Heart right ventricle (tissue), 16 donors: ENCODE measurements around the gene ZNF710. TPM values are rescaled to one million over a fixed set of nuclear protein-coding genes. Genes with fewer than 3 reads are reported as not detected.

Source experiments
- ATAC-seq, 8 donors: fragments of 200-7000 bp; cut with Tn5 transposase; one replicate each; pipeline ENCODE4 v1.9.1; 2020; ENCODE audit warnings: mild to moderate bottlenecking in 8 of 8, moderate library complexity in 8 of 8, moderate number of reproducible peaks in 1 of 8
- DNase-seq, 2 donors: peaks; one replicate each; pipeline ENCODE4 v3.0.0-alpha.2; 2020
- H3K27ac ChIP-seq, 10 donors: fragments of 200-600 bp; sonication (generic) in 2 of 10; one replicate each; pipeline versions ENCODE4 v1.5.0 to v1.8.0; 2020 to 2022; ENCODE audit warnings: mild to moderate bottlenecking in 3 of 10
- H3K27me3 ChIP-seq, 7 donors: fragments of 200-600 bp; one replicate each; pipeline ENCODE4 v1.8.0; 2021 to 2022; ENCODE audit warnings: mild to moderate bottlenecking in 2 of 7
- H3K36me3 ChIP-seq, 9 donors: fragments of 200-600 bp; sonication (generic) in 1 of 9; one replicate each; pipeline versions ENCODE4 v1.5.0 to v1.8.0; 2020 to 2022; ENCODE audit warnings: mild to moderate bottlenecking in 2 of 9
- H3K4me1 ChIP-seq, 9 donors: fragments of 200-600 bp; sonication (generic) in 1 of 9; one replicate each; pipeline versions ENCODE4 v1.5.0 to v1.8.0; 2020 to 2022; ENCODE audit warnings: mild to moderate bottlenecking in 4 of 9
- H3K4me3 ChIP-seq, 10 donors: fragments of 200-600 bp; sonication (generic) in 2 of 10; one replicate each; pipeline versions ENCODE4 v1.5.0 to v1.8.0; 2020 to 2022; ENCODE audit warnings: mild to moderate bottlenecking in 7 of 10, moderate library complexity in 2 of 10
- H3K9me3 ChIP-seq, 11 donors: fragments of 200-600 bp in 10 of 11; sonication (generic) in 2 of 11; one replicate each; pipeline versions ENCODE4 v1.5.0 to v1.8.0; 2013 to 2022; ENCODE audit warnings: mild to moderate bottlenecking in 2 of 11, control low read depth in 1 of 11, moderate library complexity in 1 of 11
- WGBS, 2 donors: extraction: QIAGEN DNeasy Blood & Tissue Kit; methylation state at CpG; one replicate each; pipeline ENCODE4 v1.1.7; 2013; ENCODE audit warnings: inconsistent platforms in 1 of 2; 5-methylcytosine and 5-hydroxymethylcytosine counted together
- intact Hi-C, 10 donors: fragments of 100-400 bp; cut with DNase I; formaldehyde crosslinking; loops; one replicate each; pipeline versions ENCODE4 v1.11.1 to v1.14.2; 2022
- microRNA-seq, 2 donors: library from miRNA; unstranded; fragments of <30 nt; microRNA quantifications; one replicate each; pipeline ENCODE4 v1.2.0, GENCODE V29; 2021
- polyA plus RNA-seq, 2 donors: library from polyadenylated mRNA; stranded (reverse); fragments of 200-250 nt; gene quantifications; one replicate each; pipeline ENCODE4 v1.2.3, GENCODE V29; 2013
- total RNA-seq, 10 donors: library from RNA; stranded (reverse); fragmentation: NEBNext Ultra II Directional in 3 of 10; extraction: Animal tissue kit (Norgen Biotek cat#: 25700) in 3 of 10; gene quantifications; one replicate each; pipeline versions ENCODE4 v1.2.1 to v1.2.4, GENCODE V29; 2021 to 2023
- TF ChIP-seq, protein P1 (sequence below), 9 donors: fragments of 200-600 bp; sonication (generic) in 2 of 9; IDR thresholded peaks; one replicate each; pipeline versions ENCODE4 v1.5.0 to v1.8.0; 2021 to 2022; ENCODE audit warnings: antibody characterized with exemption in 9 of 9, mild to moderate bottlenecking in 5 of 9, moderate library complexity in 1 of 9
- donor health status: Arrhythmogenic right ventricular cardiomyopathy.
- donor health status: ischemic (EF 13 %, LVEDD 7.1; RV severe dilation, severe dysfunction).
- donor health status: healthy with polysubstance abuse.
- donor health status: DM: no; HTN: yes; CAD: no.
- donor health status: DM: no; HTN: no; CAD: no.
- donor health status: ischemic (EF 25% LVEDD 6.9; RV normal size, moderate dysfunction).
- donor health status: ischemic (EF 25% LVEDD 5.7; RV mildly dilated, moderate dysfunction).
- donor health status: healthy.
- donor health status: DM: yes; HTN: yes; CAD: no.
- donor health status: Ischemic cardiomyopathy.
- donor health status: ischemic (EF 35%, LVEDD 5.7; RV mildly dilated, moderate dysfunction).
- donor health status: nonischemic (EF 11% LVEDD 7.7; RV severe dilation, severe dysfunction).
- donor health status: DM: yes; HTN: yes; CAD: no.
- donor health status: PGD.
- donor health status: ischemic (EF 29% LVEDD 5.4; RV normal size, mild dysfunction).
- donor health status: nonischemic (EF 23%, LVEDD 6.1; RV moderate dilation, normal function).

Gene ZNF710
- total and polyA plus RNA-seq, 12 donors: 2.8 to 19.8 (median 3.9) TPM

DNA sequence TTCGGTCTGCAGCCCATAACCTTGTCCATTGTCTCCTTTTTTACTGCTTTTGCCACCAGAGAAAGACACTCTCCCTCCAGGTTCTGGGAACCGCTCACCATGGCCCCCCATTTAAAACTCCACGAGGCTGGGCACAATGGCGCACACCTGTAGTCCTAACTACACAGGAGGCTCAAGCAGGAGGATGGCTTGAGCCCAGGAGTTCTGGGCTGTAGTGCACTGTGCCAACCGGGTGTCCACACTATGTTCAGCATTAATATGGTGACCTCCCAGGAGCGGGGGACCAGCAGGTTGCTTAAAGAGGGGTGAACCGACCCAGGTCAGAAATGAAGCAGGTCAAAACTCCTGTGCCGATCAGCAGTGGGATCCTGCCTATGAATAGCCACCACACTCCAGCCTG is 129.2 kb downstream of the ZNF710 start:
- Histone ChIP-seq H3K27ac (no peak overlapping the region), H3K4me3 (no peak overlapping the region), H3K9me3 (no peaks in the 10 kb centered on the region), H3K4me1 (peaks cover 0 to 19% (median 4%) of the 10 kb centered on the region in 9 donors), H3K36me3 (no peaks in the 10 kb centered on the region), H3K27me3 (peaks cover 0 to 3% (median 0%) of the 10 kb centered on the region in 7 donors)
- TF ChIP-seq, protein P1, sequence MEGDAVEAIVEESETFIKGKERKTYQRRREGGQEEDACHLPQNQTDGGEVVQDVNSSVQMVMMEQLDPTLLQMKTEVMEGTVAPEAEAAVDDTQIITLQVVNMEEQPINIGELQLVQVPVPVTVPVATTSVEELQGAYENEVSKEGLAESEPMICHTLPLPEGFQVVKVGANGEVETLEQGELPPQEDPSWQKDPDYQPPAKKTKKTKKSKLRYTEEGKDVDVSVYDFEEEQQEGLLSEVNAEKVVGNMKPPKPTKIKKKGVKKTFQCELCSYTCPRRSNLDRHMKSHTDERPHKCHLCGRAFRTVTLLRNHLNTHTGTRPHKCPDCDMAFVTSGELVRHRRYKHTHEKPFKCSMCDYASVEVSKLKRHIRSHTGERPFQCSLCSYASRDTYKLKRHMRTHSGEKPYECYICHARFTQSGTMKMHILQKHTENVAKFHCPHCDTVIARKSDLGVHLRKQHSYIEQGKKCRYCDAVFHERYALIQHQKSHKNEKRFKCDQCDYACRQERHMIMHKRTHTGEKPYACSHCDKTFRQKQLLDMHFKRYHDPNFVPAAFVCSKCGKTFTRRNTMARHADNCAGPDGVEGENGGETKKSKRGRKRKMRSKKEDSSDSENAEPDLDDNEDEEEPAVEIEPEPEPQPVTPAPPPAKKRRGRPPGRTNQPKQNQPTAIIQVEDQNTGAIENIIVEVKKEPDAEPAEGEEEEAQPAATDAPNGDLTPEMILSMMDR (IDR thresholded peaks at IDR 0.05): no peak
- no peak for DNase-seq
- ATAC-seq: no peak
- intact Hi-C loops: no loop called here
- WGBS, 2 donors: 93 to 96% methylated on average over 8 of the region's 8 CpGs

Small RNAs within 50 kb of the gene (microRNA-seq; reads per million reads assigned to microRNA genes)
- 0 to 1.0 reads per million in 2 donors for gene MIR3174

Other genes with a start within 250 kb of the ZNF710 start
- under 1 TPM in 5 of 10 donors, not detected in 5; 0.21 to 0.52 (median 0.32) TPM for gene MESP2, start 225.0 kb upstream of the ZNF710 start, total RNA-seq
- under 1 TPM; 0.04 to 0.73 TPM for gene MESP2, start 225.0 kb upstream of the ZNF710 start, polyA plus RNA-seq
- 10 to 100 TPM in 1 of 10 donors, 1 to 10 TPM in 8, under 1 TPM in 1; 0.77 to 17.8 (median 2.4) TPM for gene ANPEP, start 186.5 kb upstream of the ZNF710 start, total RNA-seq
- 1 to 10 TPM; 6.1 to 9.9 TPM for gene ANPEP, start 186.5 kb upstream of the ZNF710 start, polyA plus RNA-seq
- gene AP3S2, start 107.3 kb upstream of the ZNF710 start, total RNA-seq: 10 to 100 TPM; 37.0 to 55.5 (median 46.1) TPM
- 10 to 100 TPM; 16.8 to 19.2 TPM for gene AP3S2, start 107.3 kb upstream of the ZNF710 start, polyA plus RNA-seq
- 10 to 100 TPM in 9 of 10 donors, 1 to 10 TPM in 1; 7.7 to 12.8 (median 11.3) TPM for gene ARPIN, start 88.4 kb upstream of the ZNF710 start, total RNA-seq
- gene ARPIN, start 88.4 kb upstream of the ZNF710 start, polyA plus RNA-seq: 1 to 10 TPM; 4.6 to 8.0 TPM
- gene IDH2, start 101.1 kb downstream of the ZNF710 start, total RNA-seq: 1,000 to 10,000 TPM in 4 of 10 donors, 100 to 1,000 TPM in 6; 731 to 1,135 (median 971) TPM
- gene IDH2, start 101.1 kb downstream of the ZNF710 start, polyA plus RNA-seq: 100 to 1,000 TPM; 279 to 401 TPM
- 10 to 100 TPM in 9 of 10 donors, 1 to 10 TPM in 1; 9.9 to 76.7 (median 15.1) TPM for gene SEMA4B, start 200.0 kb downstream of the ZNF710 start, total RNA-seq
- 10 to 100 TPM; 24.7 to 27.0 TPM for gene SEMA4B, start 200.0 kb downstream of the ZNF710 start, polyA plus RNA-seq
- 10 to 100 TPM; 70.5 to 95.6 (median 77.7) TPM for gene CIB1, start 232.6 kb downstream of the ZNF710 start, total RNA-seq
- gene CIB1, start 232.6 kb downstream of the ZNF710 start, polyA plus RNA-seq: 100 to 1,000 TPM in 1 of 2 donors, 10 to 100 TPM in 1; 80.2 to 144 TPM
- 10 to 100 TPM; 11.4 to 16.3 (median 13.0) TPM for gene GDPGP1, start 232.9 kb downstream of the ZNF710 start, total RNA-seq
- 1 to 10 TPM; 3.0 to 4.9 TPM for gene GDPGP1, start 232.9 kb downstream of the ZNF710 start, polyA plus RNA-seq
- gene TTLL13, start 248.2 kb downstream of the ZNF710 start, total RNA-seq: under 1 TPM in 6 of 10 donors, not detected in 4; 0.19 to 0.78 (median 0.24) TPM
- gene TTLL13, start 248.2 kb downstream of the ZNF710 start, polyA plus RNA-seq: under 1 TPM; 0.09 to 0.44 TPM